Peyer's patch (tissue), 4 donors: ENCODE data around the gene LDB3.

ENCODE experiments used
- CTCF ChIP-seq, 6 experiments: fragments of 450-650 bp in 4 of 6; fragments of 200-600 bp in 2 of 6; sonication (generic) in 1 of 6; IDR thresholded peaks; one replicate each; pipeline ENCODE4 v1.5.1; 2017 to 2019; ENCODE audit warnings: antibody characterized with exemption in 6 of 6, mild to moderate bottlenecking in 3 of 6, moderate library complexity in 1 of 6
- POLR2A ChIP-seq, 2 donors: fragments of 450-650 bp; IDR thresholded peaks; one replicate each; pipeline ENCODE4 v1.5.1; 2017; ENCODE audit warnings: antibody characterized with exemption in 2 of 2, mild to moderate bottlenecking in 2 of 2, moderate library complexity in 2 of 2

GRCh38 chr10:86678999-86679792 is 10.9 kb downstream of the LDB3 start:
- TF ChIP-seq CTCF (IDR thresholded peaks at IDR 0.05) (no peak), POLR2A (IDR thresholded peaks at IDR 0.05) (no peak)
